ENCODE results near the gene VSIG1.

Gene VSIG1

GRCh38 chrX:108033890-108034289 lies 11.0 kb upstream of the VSIG1 start:
- no peak overlapping the region for H3K4me3 Mint-ChIP-seq
- DNase-seq, result no peak
- no peaks in the 10 kb centered on the region for H3K36me3 Mint-ChIP-seq
- H3K4me1 Mint-ChIP-seq, result no peaks in the 10 kb centered on the region
- no peaks in the 10 kb centered on the region for H3K27me3 Mint-ChIP-seq
- CTCF ChIA-PET, result no interaction called here
- H3K27ac Mint-ChIP-seq, result no peak overlapping the region
- no peaks in the 10 kb centered on the region for H3K9me3 Mint-ChIP-seq

- CTCF ChIA-PET, result no interaction called here
These were observed 10.1 kb upstream of the VSIG1 start for GRCh38 chrX:108034725-108035124.

GRCh38 chrX:108036298-108036973 lies 8.4 kb upstream of the VSIG1 start:
- no peaks in the 10 kb centered on the region for H3K27me3 Mint-ChIP-seq
- CTCF ChIA-PET, result interaction anchor here (1.4 kb wide), 1 partner anchor 16 kb away, joined by 3 read pairs; no protein-coding TSS in a partner anchor
- H3K4me1 Mint-ChIP-seq, result no peaks in the 10 kb centered on the region
- H3K4me3 Mint-ChIP-seq, result no peak overlapping the region
- H3K36me3 Mint-ChIP-seq, result no peaks in the 10 kb centered on the region
- DNase-seq, result no peak
- no peak overlapping the region for H3K27ac Mint-ChIP-seq
- no peaks in the 10 kb centered on the region for H3K9me3 Mint-ChIP-seq

More at GRCh38 chrX:108034725-108035124, 10.1 kb upstream of the VSIG1 start:
- Mint-ChIP-seq H3K4me1 (no peaks in the 10 kb centered on the region), H3K27ac (no peak overlapping the region), H3K4me3 (no peak overlapping the region), H3K9me3 (no peaks in the 10 kb centered on the region), H3K27me3 (no peaks in the 10 kb centered on the region), H3K36me3 (no peaks in the 10 kb centered on the region)
- no peak for DNase-seq

- no peak overlapping the region for H3K27ac Mint-ChIP-seq
These were observed 4.8 kb downstream of the VSIG1 start for GRCh38 chrX:108049649-108050048.

GRCh38 chrX:108053218-108053617 lies 8.4 kb downstream of the VSIG1 start:
- no peaks in the 10 kb centered on the region for H3K9me3 Mint-ChIP-seq
- H3K36me3 Mint-ChIP-seq, result no peaks in the 10 kb centered on the region
- H3K27me3 Mint-ChIP-seq, result no peaks in the 10 kb centered on the region
- no peaks in the 10 kb centered on the region for H3K4me1 Mint-ChIP-seq
- no peak overlapping the region for H3K27ac Mint-ChIP-seq
- DNase-seq, result no peak
- no peak overlapping the region for H3K4me3 Mint-ChIP-seq
- CTCF ChIA-PET, result no interaction called here

More at GRCh38 chrX:108049649-108050048, 4.8 kb downstream of the VSIG1 start:
- Mint-ChIP-seq H3K4me1 (no peaks in the 10 kb centered on the region), H3K4me3 (no peak overlapping the region), H3K36me3 (no peaks in the 10 kb centered on the region), H3K27me3 (no peaks in the 10 kb centered on the region), H3K9me3 (no peaks in the 10 kb centered on the region)
- no peak for DNase-seq
- CTCF ChIA-PET, result no interaction called here

GRCh38 chrX:108055546-108055945 lies 10.7 kb downstream of the VSIG1 start:
- H3K4me3 Mint-ChIP-seq, result no peak overlapping the region
- no peaks in the 10 kb centered on the region for H3K27me3 Mint-ChIP-seq
- H3K4me1 Mint-ChIP-seq, result peaks cover 5% of the 10 kb centered on the region
- H3K9me3 Mint-ChIP-seq, result no peaks in the 10 kb centered on the region
- DNase-seq, result no peak
- no peak overlapping the region for H3K27ac Mint-ChIP-seq
- CTCF ChIA-PET, result no interaction called here
- H3K36me3 Mint-ChIP-seq, result peaks cover 7% of the 10 kb centered on the region

- H3K4me1 Mint-ChIP-seq, result peaks cover 5% of the 10 kb centered on the region
- CTCF ChIA-PET, result interaction anchor here (1.1 kb wide), 1 partner anchor 60 kb away, joined by 3 read pairs; no protein-coding TSS in a partner anchor
- DNase-seq, result no peak
- peaks cover 7% of the 10 kb centered on the region for H3K36me3 Mint-ChIP-seq
- H3K9me3 Mint-ChIP-seq, result no peaks in the 10 kb centered on the region
- no peak overlapping the region for H3K4me3 Mint-ChIP-seq
- H3K27me3 Mint-ChIP-seq, result no peaks in the 10 kb centered on the region
- no peak overlapping the region for H3K27ac Mint-ChIP-seq
These were observed 14.9 kb downstream of the VSIG1 start for GRCh38 chrX:108059801-108060200.

- CTCF ChIA-PET, result no interaction called here
- Mint-ChIP-seq H3K27me3 (no peaks in the 10 kb centered on the region), H3K4me1 (peaks cover 7% of the 10 kb centered on the region), H3K27ac (no peak overlapping the region), H3K4me3 (no peak overlapping the region), H3K9me3 (no peaks in the 10 kb centered on the region), H3K36me3 (peaks cover 7% of the 10 kb centered on the region)
- DNase-seq, result no peak
These were observed 19.1 kb downstream of the VSIG1 start for GRCh38 chrX:108064001-108064400.

GRCh38 chrX:108064613-108065012 lies 19.7 kb downstream of the VSIG1 start:
- no peak overlapping the region for H3K27ac Mint-ChIP-seq
- H3K4me3 Mint-ChIP-seq, result no peak overlapping the region
- CTCF ChIA-PET, result no interaction called here
- H3K27me3 Mint-ChIP-seq, result no peaks in the 10 kb centered on the region
- no peak for DNase-seq
- peaks cover 4% of the 10 kb centered on the region for H3K4me1 Mint-ChIP-seq
- peaks cover 3% of the 10 kb centered on the region for H3K36me3 Mint-ChIP-seq
- no peaks in the 10 kb centered on the region for H3K9me3 Mint-ChIP-seq

GRCh38 chrX:108068121-108068520 lies 23.3 kb downstream of the VSIG1 start:
- Mint-ChIP-seq H3K27me3 (peaks cover 3% of the 10 kb centered on the region), H3K27ac (no peak overlapping the region)
- CTCF ChIA-PET, result no interaction called here

GRCh38 chrX:108070891-108071290 lies 26.0 kb downstream of the VSIG1 start:
- Mint-ChIP-seq H3K9me3 (no peaks in the 10 kb centered on the region), H3K27ac (no peak overlapping the region), H3K4me3 (no peak overlapping the region), H3K36me3 (no peaks in the 10 kb centered on the region), H3K27me3 (peaks cover 3% of the 10 kb centered on the region), H3K4me1 (peaks cover 2% of the 10 kb centered on the region)
- CTCF ChIA-PET, result interaction anchor here (0.7 to 1.3 kb wide), 6 partner anchors 49 to 617 kb away, joined by 3 to 8 read pairs (median 3); no protein-coding TSS in a partner anchor
- no peak for DNase-seq

More at GRCh38 chrX:108068121-108068520, 23.3 kb downstream of the VSIG1 start:
- Mint-ChIP-seq H3K4me1 (peaks cover 2% of the 10 kb centered on the region), H3K36me3 (no peaks in the 10 kb centered on the region), H3K4me3 (no peak overlapping the region), H3K9me3 (no peaks in the 10 kb centered on the region)
- DNase-seq, result no peak

- CTCF ChIA-PET, result interaction anchor here (0.7 to 1.3 kb wide), 2 partner anchors 416 to 616 kb away, joined by 3 read pairs; no protein-coding TSS in a partner anchor
- no peak overlapping the region for H3K27ac Mint-ChIP-seq
- no peaks in the 10 kb centered on the region for H3K9me3 Mint-ChIP-seq
- no peaks in the 10 kb centered on the region for H3K36me3 Mint-ChIP-seq
- H3K4me1 Mint-ChIP-seq, result peaks cover 2% of the 10 kb centered on the region
- H3K27me3 Mint-ChIP-seq, result peaks cover 3% of the 10 kb centered on the region
- no peak overlapping the region for H3K4me3 Mint-ChIP-seq
- DNase-seq, result no peak
These were observed 26.7 kb downstream of the VSIG1 start for GRCh38 chrX:108071578-108071977.

GRCh38 chrX:108072746-108073145 lies 27.9 kb downstream of the VSIG1 start:
- Mint-ChIP-seq H3K4me3 (no peak overlapping the region), H3K4me1 (peaks cover 2% of the 10 kb centered on the region), H3K9me3 (no peaks in the 10 kb centered on the region), H3K36me3 (peaks cover 2% of the 10 kb centered on the region), H3K27me3 (peaks cover 3% of the 10 kb centered on the region), H3K27ac (no peak overlapping the region)
- CTCF ChIA-PET, result no interaction called here
- no peak for DNase-seq

- no peak for DNase-seq
- Mint-ChIP-seq H3K27me3 (no peaks in the 10 kb centered on the region), H3K4me1 (no peaks in the 10 kb centered on the region), H3K27ac (no peak overlapping the region), H3K9me3 (no peaks in the 10 kb centered on the region), H3K4me3 (no peak overlapping the region), H3K36me3 (peaks cover 8% of the 10 kb centered on the region)
- CTCF ChIA-PET, result no interaction called here
These were observed 36.2 kb downstream of the VSIG1 start for GRCh38 chrX:108081110-108081509.

- Mint-ChIP-seq H3K27ac (no peak overlapping the region), H3K36me3 (peaks cover 9% of the 10 kb centered on the region), H3K9me3 (no peaks in the 10 kb centered on the region), H3K4me3 (no peak overlapping the region), H3K27me3 (no peaks in the 10 kb centered on the region), H3K4me1 (peaks cover 15% of the 10 kb centered on the region)
- CTCF ChIA-PET, result no interaction called here
- no peak for DNase-seq
These were observed 42.9 kb downstream of the VSIG1 start for GRCh38 chrX:108087792-108088191.

All from activated naive CD4-positive, alpha-beta T cell treated with anti-CD3 and anti-CD28 coated beads, Interleukin-2, amount 10 ng/mL, durations not matched to agents 7 days and 5 days (primary cell).